T-helper 9 cell (primary cell): ENCODE results near the gene NEK1.
A peak's percentile ranks its signal among the peaks of the same experiment; 100 is the strongest.

Source experiments
- DNase-seq: peaks from one replicate; pipeline ENCODE4 v3.0.0-alpha.2; 2020
- total RNA-seq, 2 donors: gene quantifications; one replicate each; lab custom pipeline; 2026; lab: John Stamatoyannopoulos, UW

The NEK1 gene, protein sequence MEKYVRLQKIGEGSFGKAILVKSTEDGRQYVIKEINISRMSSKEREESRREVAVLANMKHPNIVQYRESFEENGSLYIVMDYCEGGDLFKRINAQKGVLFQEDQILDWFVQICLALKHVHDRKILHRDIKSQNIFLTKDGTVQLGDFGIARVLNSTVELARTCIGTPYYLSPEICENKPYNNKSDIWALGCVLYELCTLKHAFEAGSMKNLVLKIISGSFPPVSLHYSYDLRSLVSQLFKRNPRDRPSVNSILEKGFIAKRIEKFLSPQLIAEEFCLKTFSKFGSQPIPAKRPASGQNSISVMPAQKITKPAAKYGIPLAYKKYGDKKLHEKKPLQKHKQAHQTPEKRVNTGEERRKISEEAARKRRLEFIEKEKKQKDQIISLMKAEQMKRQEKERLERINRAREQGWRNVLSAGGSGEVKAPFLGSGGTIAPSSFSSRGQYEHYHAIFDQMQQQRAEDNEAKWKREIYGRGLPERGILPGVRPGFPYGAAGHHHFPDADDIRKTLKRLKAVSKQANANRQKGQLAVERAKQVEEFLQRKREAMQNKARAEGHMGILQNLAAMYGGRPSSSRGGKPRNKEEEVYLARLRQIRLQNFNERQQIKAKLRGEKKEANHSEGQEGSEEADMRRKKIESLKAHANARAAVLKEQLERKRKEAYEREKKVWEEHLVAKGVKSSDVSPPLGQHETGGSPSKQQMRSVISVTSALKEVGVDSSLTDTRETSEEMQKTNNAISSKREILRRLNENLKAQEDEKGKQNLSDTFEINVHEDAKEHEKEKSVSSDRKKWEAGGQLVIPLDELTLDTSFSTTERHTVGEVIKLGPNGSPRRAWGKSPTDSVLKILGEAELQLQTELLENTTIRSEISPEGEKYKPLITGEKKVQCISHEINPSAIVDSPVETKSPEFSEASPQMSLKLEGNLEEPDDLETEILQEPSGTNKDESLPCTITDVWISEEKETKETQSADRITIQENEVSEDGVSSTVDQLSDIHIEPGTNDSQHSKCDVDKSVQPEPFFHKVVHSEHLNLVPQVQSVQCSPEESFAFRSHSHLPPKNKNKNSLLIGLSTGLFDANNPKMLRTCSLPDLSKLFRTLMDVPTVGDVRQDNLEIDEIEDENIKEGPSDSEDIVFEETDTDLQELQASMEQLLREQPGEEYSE (N-terminal part only)
- total RNA-seq: 30.2 to 46.7 reads per million in 2 donors

DNA sequence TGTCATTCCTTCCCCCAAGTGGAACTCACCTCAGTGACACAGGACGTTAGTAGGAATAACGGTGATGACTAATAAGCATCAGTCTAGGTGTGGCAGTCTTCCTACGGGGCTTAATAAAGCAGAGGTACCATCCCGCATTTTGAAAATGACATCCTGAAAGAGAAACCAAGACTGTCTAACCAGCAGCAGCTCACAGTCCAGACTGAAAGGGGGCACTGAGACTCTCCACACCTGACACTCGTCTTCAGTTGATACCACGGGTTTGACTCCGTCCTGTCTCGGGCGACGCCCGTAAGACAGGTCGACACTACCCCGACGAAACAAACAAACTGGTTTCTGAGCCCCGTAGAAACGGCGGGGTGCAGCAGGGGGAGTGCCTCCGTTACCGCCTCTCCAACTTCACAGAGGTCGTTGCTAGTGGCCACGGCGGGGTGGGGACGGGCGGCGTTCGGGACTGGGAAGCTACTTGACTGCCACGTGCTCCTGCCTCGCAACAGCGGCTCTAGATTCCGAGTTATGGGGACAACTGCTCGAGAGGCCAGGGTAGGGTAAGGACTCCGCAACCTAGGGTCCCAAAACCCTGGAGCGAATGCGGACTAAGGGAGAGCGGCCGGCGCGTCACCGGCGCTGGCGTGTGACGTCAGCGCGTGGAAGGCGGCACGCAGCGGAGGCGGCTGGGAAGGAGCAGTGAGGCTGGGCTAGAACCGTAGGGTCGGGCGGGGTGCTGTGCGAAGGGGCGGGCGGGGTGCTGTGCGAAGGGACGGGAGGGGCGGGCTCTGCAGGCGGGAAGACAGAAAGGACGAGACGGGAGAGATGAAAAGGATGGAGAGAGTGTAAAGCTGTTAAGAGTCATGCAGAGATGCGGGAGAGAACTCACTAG, at the start of gene NEK1:
Gene NEK1, minus strand, starts transcription at position 593 of the 880 bp plus-strand sequence. CDS start 9,953 bp downstream, outside the sequence.
- peak; percentile 87 for DNase-seq

DNA sequence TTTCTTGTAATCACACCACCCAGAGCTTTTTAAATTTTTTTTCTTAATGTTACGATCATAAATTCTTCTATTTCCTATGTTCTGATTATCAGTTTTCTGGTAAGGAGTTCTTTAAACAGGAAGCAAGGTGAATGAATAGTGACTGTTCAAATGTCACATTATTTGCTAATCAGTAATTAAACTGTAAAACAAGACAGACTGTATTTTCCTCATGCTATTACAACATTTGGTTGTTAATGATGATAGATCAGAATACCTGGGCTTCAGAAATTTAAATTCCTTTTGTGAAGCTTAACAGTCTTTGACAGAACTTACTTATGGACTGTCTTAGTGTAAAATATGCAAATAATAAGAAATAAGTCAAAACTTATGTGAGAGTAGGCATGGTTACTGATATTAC, 49.4 kb upstream of the NEK1 start:
- DNase-seq: no peak

DNA sequence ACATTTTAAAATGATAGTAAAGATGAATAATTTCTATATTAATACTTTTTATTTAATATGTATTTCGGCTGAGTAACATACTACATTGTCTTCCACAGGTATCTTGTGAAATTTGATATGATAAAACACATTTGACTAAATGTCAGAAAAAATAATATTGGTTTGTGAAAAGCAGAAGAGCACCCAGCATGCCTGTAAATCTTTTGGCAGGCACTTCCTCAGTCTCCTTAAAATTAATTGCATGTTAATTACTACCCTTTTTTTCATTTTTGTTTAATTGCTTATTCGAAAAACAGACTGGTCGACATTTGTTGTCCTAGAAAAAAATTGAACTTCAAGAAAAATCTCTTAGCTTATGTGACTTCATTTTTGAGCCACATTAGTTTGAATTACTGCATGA, 48.5 kb upstream of the NEK1 start:
- DNase-seq: no peak

DNA sequence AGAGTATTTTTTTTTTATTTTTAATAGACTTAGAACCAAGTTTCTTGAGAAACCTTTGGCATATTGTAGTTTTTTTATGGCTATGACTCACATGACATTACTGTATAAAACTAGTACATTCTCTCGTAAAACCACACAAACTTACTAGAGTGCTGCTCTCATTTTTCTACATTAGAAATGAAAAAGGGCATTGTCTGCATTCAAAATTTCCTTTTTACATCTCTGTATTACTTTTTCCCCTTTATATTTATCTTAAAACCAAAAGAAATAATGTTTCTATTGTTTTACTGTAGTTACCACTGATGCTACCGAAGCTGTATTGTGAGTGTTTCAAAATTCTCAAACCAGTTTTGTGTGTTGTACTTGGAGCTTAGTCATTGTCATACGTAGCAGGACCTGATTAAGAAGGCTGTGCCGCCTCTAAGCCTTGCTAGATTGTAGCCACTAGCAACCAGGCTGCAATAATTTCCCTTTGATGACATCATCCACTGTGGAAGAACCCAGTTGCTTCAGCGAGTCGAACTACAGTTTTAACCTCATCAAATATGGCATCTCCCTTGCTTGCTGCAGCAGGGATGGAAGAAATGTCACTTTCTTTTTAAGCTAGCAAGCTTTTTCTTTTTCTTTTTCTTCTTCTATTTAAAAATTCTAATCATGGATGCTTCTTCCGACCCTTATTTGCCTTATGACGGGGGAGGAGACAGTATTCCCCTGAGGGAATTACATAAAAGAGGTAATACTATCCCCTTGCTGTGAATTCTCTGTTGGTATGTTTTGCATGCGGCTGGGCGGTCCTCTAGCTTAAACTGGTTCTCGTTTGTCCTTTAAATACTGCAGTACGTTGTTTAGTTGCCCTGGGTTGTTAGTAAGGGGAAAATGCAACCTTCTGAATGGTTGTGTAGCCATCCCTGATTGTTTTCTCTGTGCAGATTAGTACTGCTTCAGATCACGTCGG, 47.6 kb upstream of the NEK1 start:
- peak; percentile 37 for DNase-seq

DNA sequence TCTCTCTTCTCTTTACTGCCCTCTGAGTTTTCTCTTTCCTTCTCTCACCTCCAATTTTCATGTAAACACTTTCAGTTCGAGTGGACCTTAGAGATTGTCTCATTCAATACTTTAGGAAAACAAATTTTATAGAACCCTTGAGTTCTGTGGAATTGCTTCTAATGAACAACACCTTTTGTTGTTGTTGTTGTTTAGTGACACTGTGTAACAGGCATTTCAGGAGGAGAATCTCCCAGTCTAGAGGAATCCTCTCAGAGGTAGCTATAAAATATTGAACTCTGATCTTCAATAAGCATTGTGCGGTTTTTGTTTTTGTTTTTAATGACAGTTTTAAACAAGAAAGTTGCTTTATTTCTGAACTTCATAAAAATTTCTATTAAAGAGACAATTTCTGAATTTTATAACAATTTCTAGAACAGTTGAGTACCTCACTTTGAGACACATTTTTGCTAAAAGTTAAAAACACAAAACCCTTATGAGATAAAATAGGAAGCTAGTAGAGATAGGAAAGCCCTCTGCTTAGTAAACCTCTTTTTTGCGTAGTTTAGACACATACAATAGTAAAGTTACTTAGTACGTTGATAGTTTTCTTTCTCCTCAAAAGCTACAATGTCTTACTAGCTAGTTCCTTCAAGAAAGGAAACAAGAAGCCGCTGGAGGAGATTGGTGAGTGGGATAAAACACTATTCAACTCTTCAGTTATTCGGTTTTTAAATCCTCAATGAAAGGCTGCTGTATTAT, 46.8 kb upstream of the NEK1 start:
- no peak for DNase-seq

DNA sequence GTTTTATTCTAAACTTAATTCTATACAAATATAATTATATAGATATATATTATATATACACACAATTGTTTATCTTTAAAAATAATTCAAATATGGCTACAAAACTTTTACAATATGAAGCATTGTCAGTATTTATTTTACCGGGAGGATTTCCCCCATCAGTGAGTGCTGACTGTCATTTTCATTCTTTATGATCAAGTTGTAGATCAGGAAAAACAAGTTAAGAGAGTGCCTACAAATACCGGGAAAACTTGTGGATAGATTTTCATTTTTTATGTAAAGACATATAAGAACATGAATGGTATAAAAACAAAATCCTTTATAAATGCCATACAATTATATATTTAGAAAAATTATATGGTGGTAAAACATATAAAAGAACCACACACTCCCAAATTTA, 45.8 kb upstream of the NEK1 start:
- no peak for DNase-seq

DNA sequence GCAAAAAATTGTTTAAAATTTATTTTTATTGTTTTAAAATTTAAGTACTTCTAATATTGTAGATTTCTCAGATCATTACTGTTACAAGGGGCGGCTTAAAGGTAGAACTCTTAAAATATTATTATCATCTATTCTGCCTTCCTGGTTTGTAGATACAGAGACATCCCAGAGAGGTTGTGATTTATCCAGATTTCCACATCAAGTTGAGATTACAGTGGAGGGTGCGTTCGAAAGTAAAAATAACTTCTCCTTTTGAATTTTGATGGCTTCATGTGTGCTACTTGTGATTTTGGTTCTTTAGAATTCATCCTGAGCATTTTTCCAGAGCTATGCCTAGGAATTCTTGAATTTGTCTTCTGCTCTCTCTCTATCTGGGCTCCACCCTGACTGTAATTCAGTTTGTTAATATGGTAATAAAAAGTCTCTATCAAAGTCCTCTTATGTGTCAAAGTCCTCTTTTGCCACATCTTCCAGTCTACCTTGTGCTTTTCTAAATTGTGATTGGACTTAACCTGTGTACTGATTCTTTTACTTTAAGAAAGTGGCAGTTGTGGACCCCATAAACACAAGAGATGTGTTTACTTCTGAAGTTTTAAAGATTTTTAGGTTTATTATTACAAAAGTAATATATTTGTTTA, 45.2 kb upstream of the NEK1 start:
- DNase-seq: no peak

DNA sequence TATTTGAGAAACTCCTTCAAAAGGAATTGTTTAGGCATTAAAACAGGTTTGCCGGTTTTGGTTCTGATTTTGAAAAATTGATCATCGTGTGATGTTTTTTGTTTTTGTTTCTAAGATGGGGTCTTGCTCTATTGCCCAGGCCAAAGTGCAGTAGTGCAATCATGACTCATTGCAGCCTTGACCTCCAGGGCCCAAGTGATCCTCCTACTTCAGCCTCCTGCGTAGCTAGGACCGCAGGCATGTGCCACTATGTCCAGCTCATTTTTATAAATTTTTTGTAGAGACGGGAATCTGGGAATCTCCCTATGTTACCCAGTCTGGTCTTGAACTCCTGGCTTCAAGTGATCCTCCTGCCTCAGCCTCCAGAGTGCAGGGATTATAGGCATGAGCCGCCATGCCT, 43.0 kb upstream of the NEK1 start:
- no peak for DNase-seq

DNA sequence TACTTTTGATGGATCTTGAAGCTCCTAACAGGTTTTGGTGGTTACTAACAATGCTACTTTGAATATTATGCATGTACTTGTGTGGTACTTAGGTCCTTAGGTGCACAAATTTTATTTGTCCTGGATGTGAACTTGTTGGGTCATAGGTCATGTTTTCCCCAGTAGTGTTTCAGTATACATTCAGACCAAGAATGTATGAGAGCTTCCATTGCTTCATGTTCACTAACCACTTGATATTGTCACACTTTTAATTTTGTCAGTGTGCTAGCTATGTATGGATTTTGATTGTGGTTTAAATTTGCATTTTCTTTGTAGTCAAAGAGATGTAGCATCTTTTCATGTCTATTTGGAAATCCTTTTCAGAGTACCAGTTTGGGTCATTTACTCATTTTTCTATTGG, 40.2 kb upstream of the NEK1 start:
- DNase-seq: no peak

DNA sequence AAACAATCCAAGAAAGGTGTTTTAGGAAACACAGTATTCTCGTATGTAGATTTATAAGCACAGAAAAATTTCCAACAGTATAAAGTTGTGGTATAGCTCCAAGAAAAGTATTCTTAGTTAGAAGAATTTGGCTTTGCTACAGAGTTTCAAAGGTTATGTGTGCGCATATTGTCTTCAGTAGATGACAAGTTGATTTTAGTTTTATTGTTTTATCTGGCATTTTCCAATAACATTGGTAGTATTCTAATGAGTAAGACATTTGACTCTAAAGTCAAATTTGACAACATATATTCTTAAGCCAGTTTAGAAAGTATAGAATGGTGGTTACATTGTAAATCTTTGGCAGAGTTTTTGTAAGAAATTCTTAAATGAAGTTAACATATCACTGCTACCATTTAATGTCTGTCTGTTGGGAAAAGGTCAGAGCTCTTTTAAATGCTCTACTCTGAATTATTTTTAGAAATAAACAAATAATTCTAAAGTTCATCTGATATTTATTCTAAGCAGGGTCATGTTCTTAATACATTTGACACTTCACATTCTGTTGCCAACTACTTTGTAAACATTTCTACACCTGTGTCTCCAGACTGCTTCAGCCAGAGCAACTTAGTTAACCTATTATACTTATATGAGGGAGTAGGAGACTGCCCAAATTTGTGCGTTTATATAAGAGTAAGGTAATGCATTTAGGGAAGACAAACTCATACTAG, 38.0 kb upstream of the NEK1 start:
- no peak for DNase-seq

DNA sequence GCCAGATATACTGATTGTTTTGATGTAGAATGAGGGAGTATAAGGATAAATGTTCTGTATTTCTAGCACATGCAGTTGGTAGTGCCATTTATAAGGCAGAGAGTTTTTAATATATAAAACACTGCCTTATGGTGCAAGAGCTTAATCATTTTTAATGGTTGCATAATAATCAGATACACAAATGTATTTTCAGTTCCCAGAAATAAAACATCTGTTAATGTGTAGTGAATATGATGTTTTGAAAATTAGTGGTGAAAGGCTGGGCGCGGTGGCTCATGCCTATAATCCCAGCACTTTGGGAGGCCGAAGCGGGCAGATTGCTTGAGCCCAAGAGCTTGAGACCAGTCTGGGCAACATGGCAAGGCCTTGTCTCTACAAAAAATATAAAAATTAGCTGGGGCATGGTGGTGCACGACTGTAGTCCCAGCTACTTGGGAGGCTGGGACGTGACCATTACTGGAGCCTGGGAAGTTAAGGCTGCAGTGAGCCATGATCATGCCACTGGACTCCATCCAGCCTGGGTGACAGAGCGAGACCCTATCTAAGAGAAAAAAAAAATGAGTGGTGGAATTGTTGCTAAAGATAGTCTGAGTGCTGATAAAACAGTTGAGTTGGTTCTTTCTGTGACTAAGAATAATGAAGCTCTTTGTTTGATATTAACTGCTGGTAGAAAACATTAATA, 37.3 kb upstream of the NEK1 start:
- DNase-seq: no peak

DNA sequence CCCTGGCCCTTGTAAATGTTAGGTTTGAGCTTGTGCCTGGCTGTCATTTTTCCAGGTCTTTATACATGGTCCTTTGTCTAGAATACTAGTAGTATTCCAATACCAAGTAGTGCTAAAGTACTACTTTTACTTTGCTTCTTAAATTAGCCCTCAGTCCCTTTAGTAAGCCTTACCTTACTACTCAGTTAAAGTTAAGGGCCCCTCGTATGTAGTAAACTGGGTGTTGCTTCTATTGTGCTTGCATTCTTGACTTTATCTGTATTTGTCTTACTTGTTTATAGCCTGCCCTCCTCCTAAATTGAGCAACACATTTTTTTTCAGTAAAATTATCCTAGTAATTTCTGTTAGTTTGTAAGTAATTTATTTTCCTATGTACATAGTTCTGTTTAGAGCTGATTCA, 33.2 kb upstream of the NEK1 start:
- no peak for DNase-seq

DNA sequence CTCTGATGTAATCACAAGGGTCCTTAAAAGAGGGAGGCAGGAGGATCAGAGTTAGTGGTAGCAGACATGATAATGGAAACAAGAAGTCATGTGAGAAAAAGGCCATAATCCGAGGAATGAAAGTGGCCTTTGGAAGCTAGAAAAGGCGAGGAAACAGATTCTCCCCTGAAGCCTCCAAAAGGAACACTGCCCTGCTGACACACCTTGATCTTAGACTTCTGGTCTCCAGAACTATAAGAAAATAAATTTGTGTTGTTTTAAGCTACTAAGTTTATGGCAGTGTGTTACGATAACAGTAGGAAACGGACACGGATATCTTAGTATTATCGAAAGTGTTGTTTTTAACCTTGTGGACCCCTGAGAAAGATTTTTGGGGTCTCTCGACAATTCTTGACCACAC, 32.4 kb upstream of the NEK1 start:
- DNase-seq: no peak

DNA sequence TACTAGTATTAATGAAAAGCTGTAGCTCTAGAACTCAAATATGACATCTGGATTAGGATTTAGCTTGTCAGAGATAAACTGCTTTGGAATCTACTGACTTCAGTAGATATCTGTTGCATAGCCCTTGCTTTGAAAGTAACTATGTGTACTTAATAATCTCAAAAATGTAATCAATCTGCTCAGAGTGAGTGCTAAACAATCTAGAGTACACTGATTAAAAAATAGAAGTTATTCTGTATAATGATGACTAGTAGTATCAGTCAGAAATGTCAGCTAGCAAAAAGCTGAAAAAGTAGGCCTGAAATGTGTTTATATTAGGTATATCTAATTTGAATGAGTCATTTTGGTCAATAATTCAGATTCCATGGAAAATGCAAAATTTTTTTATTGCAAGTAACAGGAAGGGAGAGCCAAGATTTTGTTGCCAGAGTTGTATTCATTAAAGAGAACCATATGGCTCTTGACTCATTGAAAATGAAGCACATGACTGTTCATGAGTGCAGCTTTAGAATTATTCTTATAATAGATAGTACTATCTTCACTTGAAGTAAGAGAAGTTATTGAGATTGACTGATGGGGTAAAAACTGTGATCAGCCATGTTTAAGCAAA, 28.0 kb upstream of the NEK1 start:
- no peak for DNase-seq

DNA sequence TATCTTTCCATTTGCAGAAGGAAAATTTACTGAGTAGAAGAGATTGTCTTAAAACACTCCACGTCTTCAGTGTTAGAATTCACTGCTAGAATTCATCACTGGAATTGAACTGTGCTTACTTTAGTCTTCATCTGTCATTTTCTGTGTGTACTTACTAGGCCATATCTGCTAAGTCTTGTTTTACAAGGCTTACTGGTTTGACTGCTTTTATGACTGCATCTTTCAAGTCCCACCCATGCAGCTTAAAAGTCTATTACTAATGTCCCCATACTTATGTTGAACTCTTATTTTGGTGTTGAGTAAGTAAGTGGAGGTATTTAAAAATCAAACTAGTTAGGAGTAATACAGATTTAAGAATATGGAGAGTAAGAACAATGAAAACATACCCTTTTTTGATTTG, 22.6 kb upstream of the NEK1 start:
- DNase-seq: no peak

DNA sequence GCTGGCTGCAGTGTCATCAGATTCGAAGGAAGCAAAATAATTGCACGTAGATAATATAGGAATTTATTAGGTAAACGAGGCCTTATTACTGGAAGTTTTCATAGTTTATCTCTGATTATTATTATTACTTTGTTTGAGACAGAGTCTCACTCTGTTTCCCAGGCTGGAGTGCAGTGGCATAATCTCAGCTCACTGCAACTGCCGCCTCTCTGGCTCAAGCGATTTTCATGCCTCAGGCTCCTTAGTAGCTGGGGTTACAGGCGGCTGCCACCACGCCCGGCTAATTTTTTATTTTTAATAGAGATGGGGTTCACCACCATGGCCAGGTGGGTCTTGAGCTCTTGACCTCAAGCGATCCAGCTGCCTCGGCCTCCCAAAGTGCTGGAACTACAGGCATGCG, 20.5 kb upstream of the NEK1 start:
- DNase-seq: no peak

DNA sequence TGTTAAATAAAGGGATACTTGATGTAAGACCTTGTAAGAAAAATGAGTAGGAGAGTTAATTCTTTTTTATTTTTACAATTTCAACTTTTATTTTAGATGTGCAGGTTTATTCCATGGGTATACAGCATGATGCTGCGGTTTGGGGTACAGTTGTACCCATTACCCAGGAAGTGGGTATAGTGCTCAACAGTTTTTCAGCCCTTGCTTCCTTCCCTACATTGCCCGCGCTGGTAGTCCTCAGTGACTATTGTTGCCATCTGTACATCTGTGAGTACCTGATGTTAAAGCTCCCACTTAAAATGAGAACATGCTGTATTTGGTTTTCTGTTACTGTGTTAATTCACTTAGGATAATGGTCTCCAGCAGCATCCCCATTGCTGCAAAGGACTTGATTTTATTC, 17.7 kb upstream of the NEK1 start:
- no peak for DNase-seq

DNA sequence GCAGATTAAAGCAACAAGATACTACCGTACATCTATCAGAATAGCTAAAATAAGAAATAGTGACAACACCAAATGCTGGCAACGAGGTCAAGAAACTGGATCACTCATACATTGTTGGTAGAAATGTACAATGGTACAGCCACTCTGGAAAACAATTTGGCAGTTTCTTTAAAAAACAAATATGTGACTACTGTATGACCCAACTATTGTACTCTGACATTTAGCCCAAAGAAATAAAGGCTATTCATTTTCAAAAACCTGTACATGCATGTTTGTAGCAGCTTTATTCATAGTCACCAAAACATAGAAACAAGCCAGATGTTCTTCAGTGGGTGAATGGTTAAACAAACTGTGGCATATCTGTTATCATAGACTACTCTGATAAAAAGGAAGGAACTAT, 16.2 kb upstream of the NEK1 start:
- DNase-seq: no peak
